SK-N-SH treated with all-trans-retinoic acid at 6 μM for 48 hours (cell line): ENCODE data around the gene CASKIN1.
A peak's percentile ranks its signal among the peaks of the same experiment; 100 is the strongest.

Source experiments
- ATAC-seq: fragments of 200-7000 bp; cut with Tn5 transposase; 3 replicates; pipeline ENCODE4 v1.9.1; 2020; ENCODE audit warnings: mild to moderate bottlenecking, moderate library complexity
- ARNTL ChIP-seq: fragments of 450-650 bp; formaldehyde crosslinking; IDR thresholded peaks from 2 replicates; pipeline ENCODE4 v1.5.0; 2020; ENCODE audit warnings: low read depth, mild to moderate bottlenecking, moderate library complexity, borderline replicate concordance
- BACH2 ChIP-seq: fragments of 250-450 bp; sonication (Bioruptor Pico); IDR thresholded peaks from 2 replicates; pipeline ENCODE4 v1.9.0; 2021; ENCODE audit warnings: mild to moderate bottlenecking, borderline replicate concordance
- ESRRG ChIP-seq: fragments of 250-450 bp; sonication (Bioruptor Pico); IDR thresholded peaks from 2 replicates; pipeline ENCODE4 v1.6.1; 2021; ENCODE audit warnings: mild to moderate bottlenecking
- GLIS3 ChIP-seq: fragments of 250-450 bp; sonication (Bioruptor Pico); IDR thresholded peaks from 2 replicates; pipeline ENCODE4 v1.5.0; 2020; ENCODE audit warnings: mild to moderate bottlenecking, moderate library complexity
- ISL1 ChIP-seq: fragments of 250-450 bp; sonication (Bioruptor Pico); IDR thresholded peaks from 2 replicates; pipeline ENCODE4 v2.1.2; 2022; ENCODE audit warnings: mild to moderate bottlenecking, moderate library complexity
- PPARA ChIP-seq: fragments of 250-450 bp; sonication (Bioruptor Pico); IDR thresholded peaks from 2 replicates; pipeline ENCODE4 v1.5.0; 2020; ENCODE audit warnings: mild to moderate bottlenecking, borderline replicate concordance
- RARB ChIP-seq: fragments of 250-450 bp; sonication (Bioruptor Pico); IDR thresholded peaks from 2 replicates; pipeline ENCODE4 v1.8.0; 2021; ENCODE audit warnings: mild to moderate bottlenecking, moderate library complexity
- SNAI2 ChIP-seq: fragments of 250-450 bp; sonication (Bioruptor Pico); IDR thresholded peaks from 2 replicates; pipeline ENCODE4 v1.5.0; 2020; ENCODE audit warnings: mild to moderate bottlenecking, moderate library complexity
- TCF4 ChIP-seq: fragments of 250-450 bp; sonication (Bioruptor Pico); IDR thresholded peaks from 2 replicates; pipeline ENCODE4 v1.8.0; 2021; ENCODE audit warnings: mild to moderate bottlenecking, moderate library complexity, borderline replicate concordance
- TOX ChIP-seq: fragments of 250-450 bp; sonication (Bioruptor Pico); IDR thresholded peaks from 2 replicates; pipeline ENCODE4 v1.8.0; 2021; ENCODE audit warnings: mild to moderate bottlenecking, moderate library complexity, borderline replicate concordance
- ZFP3 ChIP-seq: fragments of 250-450 bp; sonication (Bioruptor Pico); IDR thresholded peaks from 2 replicates; pipeline ENCODE4 v1.5.0; 2020; ENCODE audit warnings: mild to moderate bottlenecking, moderate library complexity
- ZFP30 ChIP-seq: fragments of 450-650 bp; formaldehyde crosslinking; IDR thresholded peaks from 2 replicates; pipeline ENCODE4 v1.5.0; 2022; ENCODE audit warnings: mild to moderate bottlenecking, moderate library complexity
- ZNF70 ChIP-seq: fragments of 450-650 bp; formaldehyde crosslinking; IDR thresholded peaks from 2 replicates; pipeline ENCODE4 v1.5.0; 2020; ENCODE audit warnings: mild to moderate bottlenecking, moderate library complexity
- ZNF8 ChIP-seq: fragments of 450-650 bp; formaldehyde crosslinking; IDR thresholded peaks from 2 replicates; pipeline ENCODE4 v1.5.0; 2020; ENCODE audit warnings: mild to moderate bottlenecking, moderate library complexity
- TF ChIP-seq, protein P1 (sequence below): fragments of 250-450 bp; sonication (Bioruptor Pico); IDR thresholded peaks from 2 replicates; pipeline ENCODE4 v1.5.1; 2020; ENCODE audit warnings: low read depth, mild to moderate bottlenecking, moderate library complexity
- TF ChIP-seq, protein P2 (sequence below): fragments of 250-450 bp; sonication (Bioruptor Pico); IDR thresholded peaks from 2 replicates; pipeline ENCODE4 v1.5.1; 2021; ENCODE audit warnings: mild to moderate bottlenecking, moderate library complexity
- TF ChIP-seq, protein P3 (sequence below): fragments of 250-450 bp; sonication (Bioruptor Pico); IDR thresholded peaks from 2 replicates; pipeline ENCODE4 v1.8.0; 2021; ENCODE audit warnings: low read depth, mild to moderate bottlenecking, moderate library complexity, borderline replicate concordance
- TF ChIP-seq, protein P4 (sequence below): fragments of 250-450 bp; sonication (Bioruptor Pico); IDR thresholded peaks from 2 replicates; pipeline ENCODE4 v1.8.0; 2020; ENCODE audit warnings: mild to moderate bottlenecking, moderate library complexity, borderline replicate concordance

The CASKIN1 gene

DNA sequence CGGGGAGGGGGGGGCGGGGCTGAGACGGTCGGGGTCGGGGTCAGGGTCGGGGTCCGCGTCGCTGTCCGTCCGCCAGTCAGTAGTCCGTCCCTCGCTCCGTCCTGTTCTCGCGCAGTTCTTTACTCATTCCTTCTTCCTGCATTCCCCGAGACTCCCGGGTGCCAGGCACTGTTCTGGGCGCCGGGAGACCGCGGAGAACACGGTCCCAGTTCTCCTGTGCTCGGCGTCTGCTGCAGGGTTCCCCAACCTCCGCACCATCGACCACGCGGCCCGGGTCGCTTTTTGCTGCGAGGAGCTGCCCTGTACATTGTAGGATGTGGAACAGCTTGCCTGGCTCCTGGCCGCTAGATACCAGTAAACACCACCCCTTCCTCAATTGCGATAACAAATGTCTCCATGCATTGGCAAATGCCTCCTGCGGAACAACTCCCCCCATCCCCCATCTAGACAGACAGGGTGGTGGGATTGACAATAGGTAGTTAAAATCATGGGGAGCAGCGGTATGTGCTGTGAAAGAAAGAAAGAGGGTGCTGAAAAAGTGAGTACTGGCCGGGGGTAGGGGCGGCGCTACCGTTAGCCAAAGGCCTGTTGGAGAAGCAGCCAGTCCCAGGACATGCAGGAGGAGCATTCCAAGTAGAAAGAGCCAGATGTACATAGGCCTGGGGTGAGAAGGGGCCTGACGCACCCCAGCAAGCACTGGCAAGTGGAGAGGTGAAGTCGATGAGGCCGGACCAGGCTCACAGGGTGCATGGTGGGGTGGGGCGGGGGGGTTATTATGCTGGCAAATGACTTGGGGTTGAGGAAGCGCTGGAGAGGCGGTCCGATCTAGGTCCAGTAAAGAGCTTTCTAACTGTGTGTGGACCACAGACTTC is 40.2 kb downstream of the CASKIN1 start:
- peak; percentile 22 for ATAC-seq
- TF ChIP-seq BACH2 (CRISPR knock-in tag) (no peak), ZNF70 (CRISPR knock-in tag) (no peak)
- TF ChIP-seq, protein P1, sequence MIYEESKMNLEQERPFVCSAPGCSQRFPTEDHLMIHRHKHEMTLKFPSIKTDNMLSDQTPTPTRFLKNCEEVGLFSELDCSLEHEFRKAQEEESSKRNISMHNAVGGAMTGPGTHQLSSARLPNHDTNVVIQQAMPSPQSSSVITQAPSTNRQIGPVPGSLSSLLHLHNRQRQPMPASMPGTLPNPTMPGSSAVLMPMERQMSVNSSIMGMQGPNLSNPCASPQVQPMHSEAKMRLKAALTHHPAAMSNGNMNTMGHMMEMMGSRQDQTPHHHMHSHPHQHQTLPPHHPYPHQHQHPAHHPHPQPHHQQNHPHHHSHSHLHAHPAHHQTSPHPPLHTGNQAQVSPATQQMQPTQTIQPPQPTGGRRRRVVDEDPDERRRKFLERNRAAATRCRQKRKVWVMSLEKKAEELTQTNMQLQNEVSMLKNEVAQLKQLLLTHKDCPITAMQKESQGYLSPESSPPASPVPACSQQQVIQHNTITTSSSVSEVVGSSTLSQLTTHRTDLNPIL (CRISPR knock-in tag): no peak
- TF ChIP-seq, protein P2, sequence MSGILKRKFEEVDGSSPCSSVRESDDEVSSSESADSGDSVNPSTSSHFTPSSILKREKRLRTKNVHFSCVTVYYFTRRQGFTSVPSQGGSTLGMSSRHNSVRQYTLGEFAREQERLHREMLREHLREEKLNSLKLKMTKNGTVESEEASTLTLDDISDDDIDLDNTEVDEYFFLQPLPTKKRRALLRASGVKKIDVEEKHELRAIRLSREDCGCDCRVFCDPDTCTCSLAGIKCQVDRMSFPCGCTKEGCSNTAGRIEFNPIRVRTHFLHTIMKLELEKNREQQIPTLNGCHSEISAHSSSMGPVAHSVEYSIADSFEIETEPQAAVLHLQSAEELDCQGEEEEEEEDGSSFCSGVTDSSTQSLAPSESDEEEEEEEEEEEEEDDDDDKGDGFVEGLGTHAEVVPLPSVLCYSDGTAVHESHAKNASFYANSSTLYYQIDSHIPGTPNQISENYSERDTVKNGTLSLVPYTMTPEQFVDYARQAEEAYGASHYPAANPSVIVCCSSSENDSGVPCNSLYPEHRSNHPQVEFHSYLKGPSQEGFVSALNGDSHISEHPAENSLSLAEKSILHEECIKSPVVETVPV (CRISPR knock-in tag): no peak

DNA sequence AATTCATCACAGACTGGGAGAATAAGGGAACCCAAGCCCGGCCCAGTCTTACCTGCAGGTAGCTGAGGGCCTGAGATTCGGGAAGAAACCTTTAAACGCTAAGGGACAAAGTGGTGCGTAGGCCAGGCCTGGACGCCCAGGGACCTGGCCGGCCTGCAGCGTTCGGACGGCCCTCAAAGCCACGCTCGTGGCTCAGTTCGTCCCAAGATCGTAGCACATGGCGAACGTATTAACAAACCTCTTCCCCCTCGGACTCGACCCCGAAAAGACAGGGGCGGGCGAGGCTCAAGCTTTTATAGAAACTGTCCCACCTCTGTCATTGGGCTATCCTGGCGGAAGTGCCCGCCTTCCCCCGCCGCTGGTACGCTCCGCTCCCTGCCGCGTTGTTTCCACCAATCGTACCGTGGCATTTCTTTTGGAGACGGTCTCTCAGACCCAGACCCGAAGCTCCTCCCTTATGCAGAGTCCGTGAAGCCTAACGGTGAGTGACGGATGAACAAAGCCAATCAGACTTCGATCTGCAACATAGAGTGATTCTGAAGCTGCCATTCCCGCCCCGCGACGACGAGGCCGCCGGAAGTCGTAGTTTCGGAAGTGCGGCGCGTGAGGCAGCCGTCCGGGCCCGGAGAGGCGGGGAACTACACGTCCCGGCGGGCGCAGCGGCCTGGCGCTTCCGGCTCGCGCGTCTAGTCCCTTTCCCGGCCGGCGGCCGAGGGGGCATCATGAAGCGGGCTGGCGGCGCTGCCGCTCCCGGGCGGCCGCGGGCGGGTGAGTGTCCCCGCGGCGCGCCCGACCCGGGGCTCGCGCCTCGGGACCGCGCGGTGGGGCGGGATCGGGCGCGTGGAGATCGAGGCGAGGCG is 41.1 kb downstream of the CASKIN1 start, which contains the start of gene TRAF7:
Gene TRAF7, plus strand, starts transcription at position 692 of the 860 bp plus-strand sequence. CDS start 8,139 bp downstream, outside the sequence.
- TF ChIP-seq BACH2 (CRISPR knock-in tag) (no peak), TOX (peak; percentile 81), ESRRG (no peak), ZNF8 (CRISPR knock-in tag) (no peak), TCF4 (CRISPR knock-in tag) (no peak), RARB (0 out of 2 replicates have a peak, but pooled peaks have one; percentile 71), ISL1 (CRISPR knock-in tag) (no peak), PPARA (CRISPR knock-in tag) (no peak), ZNF70 (CRISPR knock-in tag) (no peak), ARNTL (no peak), SNAI2 (CRISPR knock-in tag) (no peak), GLIS3 (CRISPR knock-in tag) (peak; percentile 84; the same call in 1 of the 2 replicates)
- TF ChIP-seq, protein P2 (CRISPR knock-in tag): peak; percentile 71; the same call in 1 of the 2 replicates
- TF ChIP-seq, protein P3, sequence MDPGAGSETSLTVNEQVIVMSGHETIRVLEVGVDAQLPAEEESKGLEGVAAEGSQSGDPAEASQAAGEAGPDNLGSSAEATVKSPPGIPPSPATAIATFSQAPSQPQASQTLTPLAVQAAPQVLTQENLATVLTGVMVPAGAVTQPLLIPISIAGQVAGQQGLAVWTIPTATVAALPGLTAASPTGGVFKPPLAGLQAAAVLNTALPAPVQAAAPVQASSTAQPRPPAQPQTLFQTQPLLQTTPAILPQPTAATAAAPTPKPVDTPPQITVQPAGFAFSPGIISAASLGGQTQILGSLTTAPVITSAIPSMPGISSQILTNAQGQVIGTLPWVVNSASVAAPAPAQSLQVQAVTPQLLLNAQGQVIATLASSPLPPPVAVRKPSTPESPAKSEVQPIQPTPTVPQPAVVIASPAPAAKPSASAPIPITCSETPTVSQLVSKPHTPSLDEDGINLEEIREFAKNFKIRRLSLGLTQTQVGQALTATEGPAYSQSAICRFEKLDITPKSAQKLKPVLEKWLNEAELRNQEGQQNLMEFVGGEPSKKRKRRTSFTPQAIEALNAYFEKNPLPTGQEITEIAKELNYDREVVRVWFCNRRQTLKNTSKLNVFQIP (CRISPR knock-in tag): no peak
- TF ChIP-seq, protein P4, sequence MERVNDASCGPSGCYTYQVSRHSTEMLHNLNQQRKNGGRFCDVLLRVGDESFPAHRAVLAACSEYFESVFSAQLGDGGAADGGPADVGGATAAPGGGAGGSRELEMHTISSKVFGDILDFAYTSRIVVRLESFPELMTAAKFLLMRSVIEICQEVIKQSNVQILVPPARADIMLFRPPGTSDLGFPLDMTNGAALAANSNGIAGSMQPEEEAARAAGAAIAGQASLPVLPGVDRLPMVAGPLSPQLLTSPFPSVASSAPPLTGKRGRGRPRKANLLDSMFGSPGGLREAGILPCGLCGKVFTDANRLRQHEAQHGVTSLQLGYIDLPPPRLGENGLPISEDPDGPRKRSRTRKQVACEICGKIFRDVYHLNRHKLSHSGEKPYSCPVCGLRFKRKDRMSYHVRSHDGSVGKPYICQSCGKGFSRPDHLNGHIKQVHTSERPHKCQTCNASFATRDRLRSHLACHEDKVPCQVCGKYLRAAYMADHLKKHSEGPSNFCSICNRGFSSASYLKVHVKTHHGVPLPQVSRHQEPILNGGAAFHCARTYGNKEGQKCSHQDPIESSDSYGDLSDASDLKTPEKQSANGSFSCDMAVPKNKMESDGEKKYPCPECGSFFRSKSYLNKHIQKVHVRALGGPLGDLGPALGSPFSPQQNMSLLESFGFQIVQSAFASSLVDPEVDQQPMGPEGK (CRISPR knock-in tag): peak; percentile 60; the same call in 1 of the 2 replicates
- ATAC-seq: peak; percentile 88

DNA sequence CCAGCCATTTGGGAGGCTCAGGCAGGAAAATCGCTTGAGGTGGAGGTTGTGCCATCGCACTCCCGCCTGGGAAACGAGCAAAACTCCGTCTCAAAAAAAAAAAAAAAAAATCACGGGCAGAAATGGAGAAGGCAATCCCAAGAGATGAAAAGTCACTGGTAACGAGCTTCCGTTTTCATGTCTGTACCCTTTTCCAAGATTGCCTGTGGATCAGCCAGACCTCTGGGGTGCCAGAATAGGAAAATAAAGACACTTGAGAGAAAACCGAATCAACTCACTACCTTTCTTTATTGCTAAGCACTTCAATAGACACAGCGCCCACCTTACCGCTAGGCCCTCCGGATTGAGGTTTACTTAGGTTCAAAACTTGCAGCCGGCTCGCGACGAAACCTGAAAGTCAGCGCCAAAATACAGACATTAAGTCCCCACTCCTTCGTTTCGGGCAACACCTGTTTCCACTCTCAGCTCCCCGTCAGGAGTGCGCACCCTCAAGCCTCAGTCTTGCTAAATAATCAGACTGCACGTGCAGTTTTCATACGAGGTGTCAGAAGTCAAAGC is 41.8 kb downstream of the CASKIN1 start:
- TF ChIP-seq, protein P4 (CRISPR knock-in tag): no peak
- TF ChIP-seq ESRRG: no peak
- TF ChIP-seq ISL1 (CRISPR knock-in tag): no peak
- TF ChIP-seq BACH2 (CRISPR knock-in tag): no peak
- TF ChIP-seq SNAI2 (CRISPR knock-in tag): no peak
- TF ChIP-seq ZFP30: no peak
- TF ChIP-seq PPARA (CRISPR knock-in tag): no peak
- no peak for TF ChIP-seq ZFP3 (CRISPR knock-in tag)
- TF ChIP-seq, all 23 proteins: peak for 0

More for the DNA sequence above, 41.8 kb downstream of the CASKIN1 start:
- ATAC-seq: no peak
